Measurements from ENCODE around the gene SLC9A5. TPM values are rescaled to one million over a fixed set of nuclear protein-coding genes. Genes with fewer than 3 reads are reported as not detected.

Gene SLC9A5
- total RNA-seq, 1 experiment from 2014 or later = 1.9 TPM

DNA sequence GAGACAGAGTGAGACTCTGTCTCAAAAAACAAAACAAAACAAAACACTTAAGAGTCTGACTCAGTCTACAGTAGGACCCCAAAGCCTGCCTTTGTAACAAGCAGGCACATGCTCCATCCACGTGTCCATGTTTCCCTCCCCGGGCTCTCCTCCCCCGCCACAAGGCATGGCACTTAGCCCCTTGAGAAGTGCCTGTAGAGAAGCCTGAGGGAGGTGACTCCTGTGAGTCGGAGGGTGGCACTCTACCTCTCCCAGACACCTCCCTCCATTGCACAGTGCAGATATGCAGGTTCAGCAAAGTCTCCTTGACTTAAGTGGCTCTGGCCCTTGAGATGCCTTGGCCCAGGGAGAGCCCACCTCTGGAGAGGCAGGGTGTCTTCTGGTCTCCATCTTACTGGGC, 8.3 kb upstream of the SLC9A5 start:
- peak; percentile 53 for DNase-seq (ENCODE audit: low read depth)

GRCh38 chr16:67241008-67241900, 7.5 kb upstream of the SLC9A5 start:
- peak; percentile 94 for DNase-seq (ENCODE audit: low read depth)

DNA sequence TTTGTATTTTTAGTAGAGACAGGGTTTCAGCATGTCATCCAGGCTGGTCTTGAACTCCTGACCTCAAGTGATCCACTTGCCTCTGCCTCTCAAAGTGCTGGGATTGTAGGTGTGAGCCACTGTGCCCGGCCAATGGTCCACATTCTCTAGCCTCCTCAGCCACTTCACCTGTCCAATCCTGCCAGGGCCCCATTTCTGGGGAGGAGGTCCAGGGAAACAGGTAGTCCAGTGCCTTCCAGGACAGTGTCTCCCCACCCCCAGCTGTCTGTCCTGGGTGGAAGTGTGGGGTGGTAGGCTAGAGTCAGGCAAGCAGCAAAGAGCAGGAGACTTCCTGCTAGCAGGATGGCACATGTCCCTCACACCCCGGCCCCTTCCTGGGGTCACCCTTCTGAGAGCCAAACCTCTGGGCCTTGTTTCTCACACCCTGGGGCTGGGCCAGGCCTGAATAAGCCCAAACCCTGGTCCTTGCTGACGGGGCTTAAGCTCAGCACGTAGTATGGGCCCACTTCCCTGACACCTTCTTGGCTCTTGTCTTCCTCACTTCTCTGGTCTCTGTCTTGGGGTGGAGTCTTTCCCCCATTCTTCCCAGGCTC, 6.5 kb upstream of the SLC9A5 start:
- DNase-seq (ENCODE audit: low read depth) = no peak

GRCh38 chr16:67243481-67243880, 5.3 kb upstream of the SLC9A5 start:
- DNase-seq (ENCODE audit: low read depth) = no peak

- DNase-seq (ENCODE audit: low read depth) = peak; percentile 96
Measured at GRCh38 chr16:67244387-67245185, 4.2 kb upstream of the SLC9A5 start.

- DNase-seq (ENCODE audit: low read depth) = no peak
Measured at GRCh38 chr16:67245186-67245585, 3.6 kb upstream of the SLC9A5 start.

GRCh38 chr16:67245674-67246080, 3.1 kb upstream of the SLC9A5 start:
- no peak for DNase-seq (ENCODE audit: low read depth)

GRCh38 chr16:67246081-67246755, 2.6 kb upstream of the SLC9A5 start:
- DNase-seq (ENCODE audit: low read depth) = peak; percentile 88

- no peak for DNase-seq (ENCODE audit: low read depth)
Measured at GRCh38 chr16:67246756-67247191, 2.0 kb upstream of the SLC9A5 start.

- DNase-seq (ENCODE audit: low read depth) = peak; percentile 91
Measured at GRCh38 chr16:67247192-67248072, 1.3 kb upstream of the SLC9A5 start, which contains the start of gene FHOD1. TSS of gene FHOD1 (minus strand) at chr16:67247481. CDS start at chr16:67247410, 71 bp downstream.

GRCh38 chr16:67248073-67248400, 742 bp upstream of the SLC9A5 start:
- DNase-seq (ENCODE audit: low read depth) = no peak

DNA sequence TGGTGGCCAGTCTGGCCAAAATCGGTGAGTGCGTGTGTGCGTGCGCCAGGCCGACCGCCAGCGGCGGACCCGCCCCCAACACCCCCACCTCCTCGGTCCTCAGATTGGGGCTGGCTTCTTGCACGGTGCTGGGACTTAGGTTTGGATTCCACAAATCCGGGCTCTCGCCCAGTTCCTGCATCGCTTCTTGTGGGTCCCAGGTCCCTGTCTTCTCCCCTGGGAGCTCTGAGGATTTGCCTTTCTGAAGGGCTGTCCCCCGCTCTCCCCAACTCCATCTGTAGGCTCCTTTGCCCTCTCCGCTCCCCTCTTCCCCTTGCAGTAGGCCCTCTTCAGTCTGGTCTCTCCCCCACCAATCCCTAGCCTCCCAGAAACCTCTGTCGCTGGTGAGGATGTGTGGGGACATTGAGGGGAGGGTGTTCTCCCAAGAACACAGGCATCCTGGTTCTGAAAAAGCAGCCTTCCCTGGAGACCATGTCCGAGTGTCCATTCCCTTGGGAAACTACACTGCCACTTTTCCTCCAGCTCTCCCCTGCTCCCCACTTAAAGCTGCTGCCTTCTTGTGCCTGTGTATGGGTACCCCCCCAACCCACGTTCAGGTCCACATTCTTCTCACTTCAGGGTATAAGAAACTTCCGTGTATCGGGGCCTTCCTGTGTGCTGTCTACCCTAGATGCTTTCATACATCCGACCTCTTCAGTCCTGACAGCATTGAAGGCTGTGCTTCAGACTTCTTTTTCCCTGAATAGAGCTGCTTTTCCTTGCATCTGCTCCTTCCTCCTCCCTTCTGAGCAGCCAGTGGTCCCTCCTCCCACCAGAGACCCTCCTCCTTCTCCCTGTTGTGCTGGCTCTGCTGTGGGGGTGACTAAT, 632 bp downstream of the SLC9A5 start:
- DNase-seq (ENCODE audit: low read depth) = no peak

- no peak for DNase-seq (ENCODE audit: low read depth)
Measured at GRCh38 chr16:67250045-67250327, 1.2 kb downstream of the SLC9A5 start.

DNA sequence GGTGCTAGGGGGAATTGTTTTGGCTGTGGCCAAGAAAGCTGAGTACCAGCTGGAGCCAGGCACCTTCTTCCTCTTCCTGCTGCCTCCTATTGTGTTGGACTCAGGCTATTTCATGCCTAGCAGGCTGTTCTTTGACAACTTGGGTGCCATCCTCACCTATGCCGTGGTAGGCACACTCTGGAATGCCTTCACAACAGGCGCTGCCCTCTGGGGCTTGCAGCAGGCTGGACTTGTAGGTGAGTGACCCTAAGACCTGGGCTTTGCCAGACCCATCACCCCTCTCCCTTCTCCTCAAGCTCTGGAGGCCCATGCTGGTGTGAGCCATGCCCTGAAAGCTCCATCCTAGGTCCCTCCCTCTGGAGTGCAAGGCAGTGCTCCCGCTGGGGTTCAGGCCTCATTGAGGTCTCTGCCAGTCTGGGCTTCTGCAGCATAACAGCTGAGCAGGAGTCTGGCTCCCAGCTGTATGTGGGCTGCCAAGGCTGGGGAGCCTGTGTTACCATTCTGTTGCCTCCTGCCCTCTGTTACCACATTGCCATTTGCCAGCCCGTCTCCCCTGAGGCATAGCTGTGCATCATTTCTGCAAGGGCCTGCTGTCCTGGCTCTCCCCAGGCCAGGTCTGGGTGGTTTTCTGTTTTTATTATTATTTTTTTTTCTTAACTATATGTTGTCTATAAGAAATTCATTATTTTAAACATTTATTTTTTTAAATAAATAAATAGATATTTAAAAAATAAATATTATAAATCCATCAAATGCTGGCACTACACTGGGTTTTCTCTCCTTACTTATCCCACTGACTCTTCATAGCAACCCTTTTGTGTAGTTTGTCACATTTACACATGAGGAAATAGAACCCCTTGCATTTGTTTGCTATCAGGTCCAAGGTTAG, 4.1 kb downstream of the SLC9A5 start:
- DNase-seq (ENCODE audit: low read depth) = no peak

DNA sequence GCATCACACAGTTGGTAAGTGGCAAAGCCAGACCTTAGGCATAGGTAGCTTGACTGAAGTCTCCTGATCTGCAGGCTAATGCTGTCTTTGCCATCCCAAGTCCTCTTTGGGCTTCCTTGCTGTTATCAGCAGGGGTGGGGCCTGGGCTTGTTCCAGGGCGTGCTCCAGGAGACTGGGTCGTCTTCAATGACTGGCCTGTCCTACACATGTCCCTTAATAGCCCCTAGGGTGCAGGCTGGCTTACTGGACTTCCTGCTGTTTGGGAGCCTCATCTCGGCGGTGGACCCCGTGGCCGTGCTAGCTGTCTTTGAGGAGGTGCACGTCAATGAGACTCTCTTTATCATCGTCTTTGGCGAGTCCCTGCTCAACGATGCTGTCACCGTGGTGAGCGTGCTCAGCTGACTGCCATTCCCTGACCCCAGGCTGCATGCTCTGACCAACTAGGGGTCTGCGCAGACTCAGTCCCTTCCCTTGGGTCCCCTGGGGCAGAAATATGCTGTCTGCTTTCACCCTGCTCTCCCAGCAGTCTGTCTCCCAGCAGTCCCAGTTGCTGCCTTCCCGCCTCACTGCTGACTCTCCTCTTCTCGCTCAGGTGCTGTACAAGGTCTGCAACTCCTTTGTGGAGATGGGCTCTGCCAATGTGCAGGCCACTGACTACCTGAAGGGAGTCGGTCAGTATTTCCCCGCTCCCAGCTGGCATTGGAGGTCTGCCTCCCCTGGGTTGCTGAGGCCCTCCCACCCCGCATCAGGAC, 6.2 kb downstream of the SLC9A5 start:
- no peak for DNase-seq (ENCODE audit: low read depth)

GRCh38 chr16:67255553-67256221, 6.9 kb downstream of the SLC9A5 start:
- DNase-seq (ENCODE audit: low read depth) = no peak

GRCh38 chr16:67256701-67257230, 8.0 kb downstream of the SLC9A5 start:
- no peak for DNase-seq (ENCODE audit: low read depth)

Data from HT1080 (cell line).